A549 (cell line): ENCODE results near the gene CPLANE1.

Experiments used
- MAFK ChIP-seq: fragments of 450-650 bp; IDR thresholded peaks from 2 replicates; pipeline ENCODE4 v1.6.1; 2014; ENCODE audit not compliant: partially characterized antibody
- POLR2A ChIP-seq: IDR thresholded peaks from 2 replicates; pipeline ENCODE4 v1.6.1; 2012; ENCODE audit warnings: mild to moderate bottlenecking, low read length
- SMC3 ChIP-seq: fragments of >200 bp; sonication (Bioruptor Twin); formaldehyde crosslinking; IDR thresholded peaks from 3 replicates; pipeline ENCODE4 v1.6.1; 2018; ENCODE audit warnings: inconsistent platforms
- TF ChIP-seq, protein P1 (sequence below): IDR thresholded peaks from 2 replicates; pipeline ENCODE4 v1.6.1; 2012
- TF ChIP-seq, protein P2 (sequence below): fragments of 200-600 bp; sonication (generic); IDR thresholded peaks from 2 replicates; pipeline ENCODE4 v1.6.1; 2016; ENCODE audit warnings: antibody characterized with exemption, mild to moderate bottlenecking, moderate library complexity
- TF ChIP-seq, protein P3 (sequence below): fragments of >200 bp; sonication (Bioruptor Twin); formaldehyde crosslinking; IDR thresholded peaks from 3 replicates; pipeline ENCODE4 v1.5.1; 2016

DNA sequence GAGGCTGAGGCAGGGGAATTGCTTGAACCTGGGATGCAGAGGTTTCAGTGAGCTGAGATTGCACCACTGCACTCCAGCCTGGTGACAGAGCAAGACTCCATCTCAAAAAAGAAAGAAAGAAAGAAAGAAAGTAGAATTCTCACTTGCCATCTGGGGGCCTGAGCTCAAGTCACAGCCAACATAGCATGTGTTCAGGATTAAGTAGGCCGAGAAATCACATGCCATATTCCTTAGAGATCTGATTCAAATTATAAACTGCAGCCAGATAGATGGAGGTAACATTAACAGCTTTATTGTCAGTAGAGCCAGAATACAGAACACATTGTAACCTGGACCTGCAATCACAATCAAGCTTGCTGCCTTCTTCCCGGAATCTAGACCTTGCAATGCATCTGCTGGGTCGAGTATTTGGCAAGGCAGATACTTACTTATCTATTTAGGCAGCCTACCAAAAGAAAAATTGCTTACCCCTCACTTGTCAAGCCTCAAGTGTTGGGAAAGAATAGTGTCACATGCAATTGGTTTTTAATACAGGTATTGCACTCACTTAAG lies 173.7 kb downstream of the CPLANE1 start:
- TF ChIP-seq SMC3 (no peak), MAFK (no peak), POLR2A (no peak)
- TF ChIP-seq, protein P1, sequence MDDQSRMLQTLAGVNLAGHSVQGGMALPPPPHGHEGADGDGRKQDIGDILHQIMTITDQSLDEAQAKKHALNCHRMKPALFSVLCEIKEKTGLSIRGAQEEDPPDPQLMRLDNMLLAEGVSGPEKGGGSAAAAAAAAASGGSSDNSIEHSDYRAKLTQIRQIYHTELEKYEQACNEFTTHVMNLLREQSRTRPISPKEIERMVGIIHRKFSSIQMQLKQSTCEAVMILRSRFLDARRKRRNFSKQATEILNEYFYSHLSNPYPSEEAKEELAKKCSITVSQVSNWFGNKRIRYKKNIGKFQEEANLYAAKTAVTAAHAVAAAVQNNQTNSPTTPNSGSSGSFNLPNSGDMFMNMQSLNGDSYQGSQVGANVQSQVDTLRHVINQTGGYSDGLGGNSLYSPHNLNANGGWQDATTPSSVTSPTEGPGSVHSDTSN = no peak
- TF ChIP-seq, protein P2, sequence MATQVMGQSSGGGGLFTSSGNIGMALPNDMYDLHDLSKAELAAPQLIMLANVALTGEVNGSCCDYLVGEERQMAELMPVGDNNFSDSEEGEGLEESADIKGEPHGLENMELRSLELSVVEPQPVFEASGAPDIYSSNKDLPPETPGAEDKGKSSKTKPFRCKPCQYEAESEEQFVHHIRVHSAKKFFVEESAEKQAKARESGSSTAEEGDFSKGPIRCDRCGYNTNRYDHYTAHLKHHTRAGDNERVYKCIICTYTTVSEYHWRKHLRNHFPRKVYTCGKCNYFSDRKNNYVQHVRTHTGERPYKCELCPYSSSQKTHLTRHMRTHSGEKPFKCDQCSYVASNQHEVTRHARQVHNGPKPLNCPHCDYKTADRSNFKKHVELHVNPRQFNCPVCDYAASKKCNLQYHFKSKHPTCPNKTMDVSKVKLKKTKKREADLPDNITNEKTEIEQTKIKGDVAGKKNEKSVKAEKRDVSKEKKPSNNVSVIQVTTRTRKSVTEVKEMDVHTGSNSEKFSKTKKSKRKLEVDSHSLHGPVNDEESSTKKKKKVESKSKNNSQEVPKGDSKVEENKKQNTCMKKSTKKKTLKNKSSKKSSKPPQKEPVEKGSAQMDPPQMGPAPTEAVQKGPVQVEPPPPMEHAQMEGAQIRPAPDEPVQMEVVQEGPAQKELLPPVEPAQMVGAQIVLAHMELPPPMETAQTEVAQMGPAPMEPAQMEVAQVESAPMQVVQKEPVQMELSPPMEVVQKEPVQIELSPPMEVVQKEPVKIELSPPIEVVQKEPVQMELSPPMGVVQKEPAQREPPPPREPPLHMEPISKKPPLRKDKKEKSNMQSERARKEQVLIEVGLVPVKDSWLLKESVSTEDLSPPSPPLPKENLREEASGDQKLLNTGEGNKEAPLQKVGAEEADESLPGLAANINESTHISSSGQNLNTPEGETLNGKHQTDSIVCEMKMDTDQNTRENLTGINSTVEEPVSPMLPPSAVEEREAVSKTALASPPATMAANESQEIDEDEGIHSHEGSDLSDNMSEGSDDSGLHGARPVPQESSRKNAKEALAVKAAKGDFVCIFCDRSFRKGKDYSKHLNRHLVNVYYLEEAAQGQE = no peak
- TF ChIP-seq, protein P3, sequence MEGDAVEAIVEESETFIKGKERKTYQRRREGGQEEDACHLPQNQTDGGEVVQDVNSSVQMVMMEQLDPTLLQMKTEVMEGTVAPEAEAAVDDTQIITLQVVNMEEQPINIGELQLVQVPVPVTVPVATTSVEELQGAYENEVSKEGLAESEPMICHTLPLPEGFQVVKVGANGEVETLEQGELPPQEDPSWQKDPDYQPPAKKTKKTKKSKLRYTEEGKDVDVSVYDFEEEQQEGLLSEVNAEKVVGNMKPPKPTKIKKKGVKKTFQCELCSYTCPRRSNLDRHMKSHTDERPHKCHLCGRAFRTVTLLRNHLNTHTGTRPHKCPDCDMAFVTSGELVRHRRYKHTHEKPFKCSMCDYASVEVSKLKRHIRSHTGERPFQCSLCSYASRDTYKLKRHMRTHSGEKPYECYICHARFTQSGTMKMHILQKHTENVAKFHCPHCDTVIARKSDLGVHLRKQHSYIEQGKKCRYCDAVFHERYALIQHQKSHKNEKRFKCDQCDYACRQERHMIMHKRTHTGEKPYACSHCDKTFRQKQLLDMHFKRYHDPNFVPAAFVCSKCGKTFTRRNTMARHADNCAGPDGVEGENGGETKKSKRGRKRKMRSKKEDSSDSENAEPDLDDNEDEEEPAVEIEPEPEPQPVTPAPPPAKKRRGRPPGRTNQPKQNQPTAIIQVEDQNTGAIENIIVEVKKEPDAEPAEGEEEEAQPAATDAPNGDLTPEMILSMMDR = no peak
